GM12892 (cell line): ENCODE results near the gene KRT25.

Source experiments
- DNase-seq: peaks from one replicate; pipeline ENCODE4 v3.0.0; 2011; ENCODE audit not compliant: insufficient read length
- FAIRE-seq: peaks from 2 replicates; lab custom pipeline; 2011; peaks lifted over from hg19 to GRCh38; lab: Jason Lieb, UNC
- POLR2A ChIP-seq: IDR thresholded peaks from 2 replicates; pipeline ENCODE4 v1.6.1; 2011; ENCODE audit warnings: low read depth, low read length, control low read depth
- POLR2AphosphoS5 ChIP-seq: IDR thresholded peaks from 2 replicates; pipeline ENCODE4 v1.6.1; 2011; ENCODE audit warnings: low read depth, low read length, control low read depth
- TAF1 ChIP-seq: IDR thresholded peaks from 2 replicates; pipeline ENCODE4 v1.6.1; 2011; ENCODE audit warnings: low read depth, mild to moderate bottlenecking, control low read depth, low read length, borderline replicate concordance

Gene KRT25

DNA sequence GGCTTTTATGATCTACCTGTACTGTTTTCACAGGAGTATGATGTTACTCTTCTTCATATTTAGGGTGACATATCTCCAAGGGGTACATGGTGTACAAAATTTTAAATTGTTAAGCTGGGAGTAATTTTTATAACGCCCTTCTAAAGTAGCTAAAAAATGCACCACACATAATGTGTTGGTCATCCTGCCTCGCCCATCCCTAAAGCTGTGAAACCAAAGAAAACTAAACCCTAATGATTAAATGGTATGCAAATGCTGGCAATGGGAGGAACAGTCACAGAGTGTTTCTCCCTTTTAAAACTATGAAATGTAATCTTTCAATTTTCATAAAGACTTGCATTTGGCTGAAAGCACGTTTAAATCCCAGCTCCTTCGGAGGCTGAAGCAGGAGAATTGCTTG, 49.5 kb downstream of the KRT25 start:
- no peak for TF ChIP-seq TAF1
- TF ChIP-seq POLR2A = no peak
- no peak for TF ChIP-seq POLR2AphosphoS5
- FAIRE-seq (no peak), DNase-seq (no peak)

DNA sequence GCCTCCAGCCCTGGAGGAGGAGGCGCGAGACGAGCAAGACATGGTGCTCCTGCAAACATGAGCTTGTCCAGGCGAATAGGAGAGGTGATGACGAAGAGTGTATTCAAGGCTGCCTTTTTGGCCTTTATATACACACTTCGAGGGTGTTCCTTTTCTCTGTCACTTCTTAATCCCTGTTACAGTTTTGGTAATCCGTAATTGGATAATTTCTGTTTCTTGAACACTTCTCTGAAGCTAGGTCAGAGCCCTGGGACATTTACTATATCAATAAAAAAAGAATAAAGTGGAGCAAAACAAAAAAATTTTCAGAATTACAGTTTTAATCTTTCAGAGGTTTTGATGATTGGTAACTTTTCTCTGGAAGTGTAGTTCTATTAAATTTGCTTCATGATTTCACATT, 51.5 kb downstream of the KRT25 start, which contains the start of gene KRT24:
KRT24 (minus strand) TSS at position 101 of the 400 bp plus-strand sequence; CDS start at position 42, 59 bp downstream.
- DNase-seq (no peak), FAIRE-seq (no peak)
- TF ChIP-seq POLR2AphosphoS5 (no peak), POLR2A (no peak), TAF1 (no peak)

DNA sequence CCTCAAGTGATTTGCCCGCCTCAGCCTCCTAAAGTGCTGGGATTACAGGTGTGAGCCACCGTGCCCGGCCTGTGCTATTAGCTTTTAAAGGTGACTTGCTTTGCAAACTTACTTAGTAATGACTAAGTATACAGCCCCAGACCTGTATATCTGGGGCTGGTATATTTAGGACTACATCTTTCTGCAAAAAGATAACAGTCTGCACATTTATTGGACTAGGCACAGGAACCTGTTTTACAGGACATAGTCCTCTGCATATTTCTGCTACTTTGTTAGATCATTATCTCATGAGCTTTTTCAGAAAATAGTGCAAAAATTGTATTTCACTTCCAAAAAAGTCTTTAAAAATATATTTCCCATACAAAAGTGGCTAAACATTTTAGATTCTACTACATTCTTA, 52.9 kb downstream of the KRT25 start:
- FAIRE-seq = no peak
- TF ChIP-seq POLR2A = no peak
- no peak for TF ChIP-seq TAF1
- TF ChIP-seq POLR2AphosphoS5 = no peak
- no peak for DNase-seq

DNA sequence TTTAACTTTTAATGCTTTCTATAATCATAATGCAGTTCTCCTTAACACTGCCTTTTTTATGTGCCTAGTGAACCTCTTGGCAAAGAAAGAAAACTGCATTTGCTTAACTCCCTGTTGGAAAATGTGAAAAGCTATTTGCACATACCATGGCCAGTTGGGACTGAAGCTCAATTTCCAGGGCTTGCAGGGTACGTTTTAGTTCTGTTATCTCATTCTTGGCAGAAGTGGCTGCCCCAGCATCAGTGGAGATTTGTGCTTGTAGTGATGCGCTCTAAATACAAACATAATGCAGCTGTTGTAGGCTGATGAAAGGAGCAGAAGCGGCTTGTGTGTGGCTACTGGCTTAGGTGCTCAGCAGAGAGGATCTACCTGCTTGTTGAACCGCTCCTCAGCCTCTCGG, 55.3 kb downstream of the KRT25 start:
- FAIRE-seq = no peak
- no peak for DNase-seq
- TF ChIP-seq TAF1 (no peak), POLR2AphosphoS5 (no peak), POLR2A (no peak)

DNA sequence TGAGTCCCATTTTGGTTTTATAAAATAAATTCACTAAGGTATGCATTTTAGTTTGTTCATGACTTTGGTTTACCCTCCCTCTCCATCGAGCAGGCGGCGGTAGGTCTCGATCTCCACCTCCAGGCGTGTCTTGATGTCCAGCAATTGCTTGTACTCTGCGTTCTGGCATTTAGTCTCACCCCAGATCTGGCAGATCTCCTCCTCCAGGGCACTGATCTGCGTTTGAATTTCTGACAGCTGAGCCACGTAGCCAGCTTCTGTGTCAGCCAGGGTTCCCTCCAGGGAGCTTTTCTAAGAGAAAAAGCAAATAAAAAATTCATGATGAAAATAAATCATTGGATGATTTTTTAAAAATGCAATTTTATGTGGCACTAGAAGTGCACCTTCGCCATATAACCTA, 55.8 kb downstream of the KRT25 start:
- TF ChIP-seq POLR2A = no peak
- no peak for TF ChIP-seq TAF1
- no peak for TF ChIP-seq POLR2AphosphoS5
- FAIRE-seq (no peak), DNase-seq (no peak)
